ENCODE results near the gene MAOB.

The MAOB gene

GRCh38 chrX:43892336-43892870 is 10.2 kb upstream of the MAOB start:
- DNase-seq (ENCODE audit: low read depth) = no peak
- TF ChIP-seq CTCF (IDR thresholded peaks at IDR 0.05; ENCODE audit: insufficient read depth, low read depth, low read length, missing control alignments) = no peak
- no peak overlapping the region for H3K4me3 ChIP-seq (ENCODE audit: low read length)

- no peak overlapping the region for H3K4me3 ChIP-seq (ENCODE audit: low read length)
- no peak for TF ChIP-seq CTCF (IDR thresholded peaks at IDR 0.05; ENCODE audit: insufficient read depth, low read depth, low read length, missing control alignments)
- no peak for DNase-seq (ENCODE audit: low read depth)
Observed at GRCh38 chrX:43885617-43886016, 3.4 kb upstream of the MAOB start.

- no peak overlapping the region for H3K4me3 ChIP-seq (ENCODE audit: low read length)
- no peak for DNase-seq (ENCODE audit: low read depth)
- TF ChIP-seq CTCF (IDR thresholded peaks at IDR 0.05; ENCODE audit: insufficient read depth, low read depth, low read length, missing control alignments) = no peak
Observed at GRCh38 chrX:43881410-43882293, 598 bp downstream of the MAOB start.

GRCh38 chrX:43880425-43880824 is 1.8 kb downstream of the MAOB start:
- no peak for TF ChIP-seq CTCF (IDR thresholded peaks at IDR 0.05; ENCODE audit: insufficient read depth, low read depth, low read length, missing control alignments)
- peak; percentile 73 for DNase-seq (ENCODE audit: low read depth)

GRCh38 chrX:43878906-43879526 is 3.2 kb downstream of the MAOB start:
- no peak overlapping the region for H3K4me3 ChIP-seq (ENCODE audit: low read length)
- TF ChIP-seq CTCF (IDR thresholded peaks at IDR 0.05; ENCODE audit: insufficient read depth, low read depth, low read length, missing control alignments) = no peak
- DNase-seq (ENCODE audit: low read depth) = no peak

More at GRCh38 chrX:43880425-43880824, 1.8 kb downstream of the MAOB start:
- no peak overlapping the region for H3K4me3 ChIP-seq (ENCODE audit: low read length)

- DNase-seq (ENCODE audit: low read depth) = no peak
- no peak overlapping the region for H3K4me3 ChIP-seq (ENCODE audit: low read length)
- no peak for TF ChIP-seq CTCF (IDR thresholded peaks at IDR 0.05; ENCODE audit: insufficient read depth, low read depth, low read length, missing control alignments)
Observed at GRCh38 chrX:43876680-43877079, 5.6 kb downstream of the MAOB start.

Data from epithelial cell of esophagus (primary cell).